Hepatocyte (in vitro differentiated cells): ENCODE results near the gene BCL3. TPM values are rescaled to one million over a fixed set of nuclear protein-coding genes. Genes with fewer than 3 reads are reported as not detected.

ENCODE experiments used
- DNase-seq: peaks from one replicate; pipeline ENCODE4 v3.0.0-alpha.2; 2016; ENCODE audit warnings: low spot score
- H2AFZ ChIP-seq: fragments of 200-600 bp; sonication (generic); 2 replicates; pipeline ENCODE4 v1.6.0; 2016; ENCODE audit warnings: antibody characterized with exemption, mild to moderate bottlenecking
- H3K27ac ChIP-seq: fragments of 200-600 bp; sonication (generic); 2 replicates; pipeline ENCODE4 v1.5.1; 2016; ENCODE audit warnings: mild to moderate bottlenecking
- H3K27me3 ChIP-seq: fragments of 200-600 bp; sonication (generic); 2 replicates; pipeline ENCODE4 v1.6.1; 2016
- H3K36me3 ChIP-seq: fragments of 200-600 bp; sonication (generic); replicated peaks from 2 replicates; pipeline ENCODE4 v1.5.1; 2016; ENCODE audit warnings: low read depth; ENCODE audit not compliant: insufficient read depth
- H3K4me1 ChIP-seq: fragments of 200-600 bp; sonication (generic); 2 replicates; pipeline ENCODE4 v1.5.1; 2016; ENCODE audit warnings: mild to moderate bottlenecking, moderate library complexity; ENCODE audit not compliant: insufficient read depth
- H3K4me2 ChIP-seq: fragments of 200-600 bp; sonication (generic); 2 replicates; pipeline ENCODE4 v1.6.0; 2016
- H3K4me3 ChIP-seq: fragments of 200-600 bp; sonication (generic); 2 replicates; pipeline ENCODE4 v1.5.1; 2016; ENCODE audit warnings: mild to moderate bottlenecking
- H3K79me2 ChIP-seq: fragments of 200-600 bp; sonication (generic); 2 replicates; pipeline ENCODE4 v1.6.0; 2017; ENCODE audit warnings: mild to moderate bottlenecking
- H3K9me2 ChIP-seq: fragments of 200-600 bp; sonication (generic); replicated peaks from 2 replicates; pipeline ENCODE4 v1.6.0; 2017; ENCODE audit warnings: mild to moderate bottlenecking; ENCODE audit not compliant: insufficient read depth
- H3K9me3 ChIP-seq: fragments of 200-600 bp; sonication (generic); 2 replicates; pipeline ENCODE4 v1.5.1; 2016; ENCODE audit warnings: low read depth, mild to moderate bottlenecking
- H4K20me1 ChIP-seq: fragments of 200-600 bp; sonication (generic); 2 replicates; pipeline ENCODE4 v1.6.0; 2016; ENCODE audit warnings: mild to moderate bottlenecking; ENCODE audit not compliant: insufficient read depth, poor library complexity, severe bottlenecking
- CTCF ChIP-seq: fragments of 200-600 bp; sonication (generic); IDR thresholded peaks from 2 replicates; pipeline ENCODE4 v1.5.1; 2016; ENCODE audit warnings: antibody characterized with exemption, mild to moderate bottlenecking; ENCODE audit not compliant: poor library complexity
- EZH2 ChIP-seq: fragments of 200-600 bp; sonication (generic); IDR thresholded peaks from 2 replicates; pipeline ENCODE4 v1.6.1; 2016; ENCODE audit warnings: antibody characterized with exemption, mild to moderate bottlenecking, borderline replicate concordance
- EZH2phosphoT487 ChIP-seq: fragments of 200-600 bp; sonication (generic); IDR thresholded peaks from one replicate; pipeline ENCODE4 v1.6.1; 2018; ENCODE audit warnings: antibody characterized with exemption, mild to moderate bottlenecking, low read depth, moderate library complexity; ENCODE audit not compliant: unreplicated experiment, severe bottlenecking
- WGBS: methylation state at CpG from one replicate; pipeline ENCODE4 v1.1.6; 2016; ENCODE audit warnings: low lambda C conversion rate; ENCODE audit errors: missing lambda C conversion rate; 5-methylcytosine and 5-hydroxymethylcytosine counted together
- polyA plus RNA-seq: library from polyadenylated mRNA; unstranded; fragments of >200 nt; fragmentation: Nextera tagmentation; extraction: Ambion mirVana; gene quantifications from 2 replicates; pipeline ENCODE4 v1.2.1, GENCODE V29; 2016
- total RNA-seq: library from RNA; depleted of rRNA; stranded (reverse); fragments of >200 nt; gene quantifications from 2 replicates; pipeline ENCODE4 v1.2.3, GENCODE V29; 2014

BCL3 gene
- total and polyA plus RNA-seq, 2 experiments from 2014 or later: 6.3 to 45.7 TPM

GRCh38 chr19:44759083-44759804 is 10.7 kb downstream of the BCL3 start:
- Histone ChIP-seq H2AFZ (no peak overlapping the region), H3K4me3 (no peak overlapping the region), H3K4me1 (peaks cover 25% of the 10 kb centered on the region), H3K79me2 (peaks cover 13% of the 10 kb centered on the region), H3K27ac (no peak overlapping the region), H4K20me1 (no peaks in the 10 kb centered on the region), H3K9me3 (no peaks in the 10 kb centered on the region), H3K36me3 (no peaks in the 10 kb centered on the region), H3K4me2 (no peak overlapping the region), H3K9me2 (no peaks in the 10 kb centered on the region), H3K27me3 (no peaks in the 10 kb centered on the region)
- WGBS: 57% methylated on average over 4 of the region's 10 CpGs
- TF ChIP-seq EZH2 (no peak), CTCF (no peak), EZH2phosphoT487 (no peak)
- no peak for DNase-seq

GRCh38 chr19:44762038-44762437 is 13.5 kb downstream of the BCL3 start:
- Histone ChIP-seq H3K4me1 (peaks cover 11% of the 10 kb centered on the region), H3K27me3 (no peaks in the 10 kb centered on the region), H4K20me1 (no peaks in the 10 kb centered on the region), H3K27ac (no peak overlapping the region), H3K4me3 (no peak overlapping the region), H3K36me3 (no peaks in the 10 kb centered on the region), H3K79me2 (no peaks in the 10 kb centered on the region), H2AFZ (no peak overlapping the region), H3K9me3 (no peaks in the 10 kb centered on the region), H3K9me2 (no peaks in the 10 kb centered on the region), H3K4me2 (no peak overlapping the region)
- 91% methylated on average over 8 of the region's 8 CpGs for WGBS
- TF ChIP-seq CTCF: no peak
- TF ChIP-seq EZH2: no peak
- no peak for TF ChIP-seq EZH2phosphoT487
- no peak for DNase-seq

DNA sequence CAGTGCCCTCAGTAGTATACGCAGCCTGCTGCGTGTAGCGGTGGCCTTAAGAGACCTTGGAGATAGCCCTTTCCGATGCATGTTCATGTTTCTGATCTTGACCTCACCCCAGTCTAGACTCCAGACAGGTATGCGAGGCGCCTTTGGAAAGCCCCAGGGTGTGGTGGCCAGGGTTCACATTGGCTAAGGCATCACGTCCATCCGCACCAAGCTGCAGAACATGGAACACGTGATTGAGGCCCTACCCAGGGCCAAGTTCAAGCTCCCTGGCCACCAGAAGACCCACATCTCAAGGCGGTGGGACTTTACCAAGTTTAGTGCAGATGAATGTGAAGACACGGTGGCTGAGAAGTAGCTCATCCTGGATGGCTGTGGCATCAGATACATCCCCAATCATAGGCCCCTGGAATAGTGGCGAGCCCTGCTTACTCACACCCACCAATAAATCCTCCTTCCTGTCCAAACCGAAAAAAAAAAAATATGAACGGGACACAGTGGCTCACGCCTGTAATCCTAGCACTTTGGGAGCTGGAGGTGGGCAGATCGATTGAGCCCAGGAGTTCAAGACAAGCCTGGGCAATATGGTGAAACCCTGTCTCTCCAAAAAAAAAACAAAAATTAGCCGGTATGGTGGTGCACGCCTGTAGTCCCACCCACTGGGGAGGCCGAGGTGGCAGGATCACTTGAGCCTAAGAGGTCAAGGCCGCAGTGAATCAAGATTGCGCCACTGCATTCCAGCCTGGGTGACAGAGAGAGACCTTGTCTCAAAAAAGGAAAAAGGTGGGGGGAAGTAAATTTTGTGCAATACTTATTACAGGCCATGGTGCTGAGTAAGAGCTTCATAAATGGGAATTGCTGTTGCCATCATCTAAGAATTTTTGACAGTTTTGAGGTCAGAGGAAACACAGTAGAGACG is 16.8 kb downstream of the BCL3 start:
- no peaks in the 10 kb centered on the region for H4K20me1 ChIP-seq
- no peaks in the 10 kb centered on the region for H3K36me3 ChIP-seq
- H3K4me2 ChIP-seq: no peak overlapping the region

More for the DNA sequence above, 16.8 kb downstream of the BCL3 start:
- Histone ChIP-seq H2AFZ (no peak overlapping the region), H3K4me1 (no peaks in the 10 kb centered on the region), H3K27me3 (no peaks in the 10 kb centered on the region), H3K9me3 (no peaks in the 10 kb centered on the region), H3K27ac (peak overlapping the region; percentile 54), H3K79me2 (no peaks in the 10 kb centered on the region), H3K9me2 (no peaks in the 10 kb centered on the region), H3K4me3 (no peak overlapping the region)
- DNase-seq: peak; percentile 70
- no peak for TF ChIP-seq EZH2phosphoT487
- TF ChIP-seq CTCF: no peak
- no peak for TF ChIP-seq EZH2
- 77% methylated on average over 22 of the region's 22 CpGs for WGBS
